OCI-LY7 (cell line): ENCODE results near the gene MBD3L2. TPM values are rescaled to one million over a fixed set of nuclear protein-coding genes. Genes with fewer than 3 reads are reported as not detected.

ENCODE experiments used
- BruUV-seq: library from RNA; stranded (reverse); fragments of 400-500 nt; replicated peaks from 2 replicates; lab custom pipeline; 2021; lab: Mats Ljungman, UMichigan
- CTCF ChIA-PET: fragments of 300-600 bp; sonication (Branson Sonifier 250); formaldehyde crosslinking; loops from one replicate; lab custom pipeline; 2022; ENCODE audit warnings: antibody characterized with exemption; ENCODE audit not compliant: unreplicated experiment; lab: Charles Lee
- POLR2A ChIA-PET: fragments of 300-600 bp; sonication (Branson Sonifier 250); formaldehyde crosslinking; loops from one replicate; lab custom pipeline; 2022; ENCODE audit warnings: antibody characterized with exemption; lab: Charles Lee
- DNase-seq: peaks from one replicate; pipeline ENCODE4 v3.0.0-alpha.2; 2015; ENCODE audit warnings: low spot score
- H2AFZ ChIP-seq: fragments of 200-600 bp; sonication (generic), shearing (Covaris generic); 2 replicates; pipeline ENCODE4 v1.6.1; 2014; ENCODE audit warnings: mild to moderate bottlenecking, antibody characterized with exemption, low read length, moderate library complexity
- H3K27ac ChIP-seq: fragments of 200-600 bp; sonication (generic); 2 replicates; pipeline ENCODE4 v1.5.1; 2014; ENCODE audit warnings: mixed run types, low read depth, mild to moderate bottlenecking, moderate library complexity, low read length, inconsistent platforms; ENCODE audit not compliant: poor library complexity, severe bottlenecking
- H3K36me3 ChIP-seq: fragments of 200-600 bp; sonication (generic); 2 replicates; pipeline ENCODE4 v1.6.1; 2014; ENCODE audit warnings: mild to moderate bottlenecking, antibody characterized with exemption, low read length, moderate library complexity, mixed read lengths; ENCODE audit not compliant: insufficient read depth
- H3K4me1 ChIP-seq: fragments of 200-600 bp; sonication (generic); 2 replicates; pipeline ENCODE4 v1.5.1; 2014; ENCODE audit warnings: mild to moderate bottlenecking, low read length; ENCODE audit not compliant: insufficient read depth, poor library complexity, severe bottlenecking
- H3K4me2 ChIP-seq: fragments of 200-600 bp; sonication (generic); 2 replicates; pipeline ENCODE4 v1.6.1; 2014; ENCODE audit warnings: mild to moderate bottlenecking, low read length
- H3K4me3 ChIP-seq: fragments of 200-600 bp; sonication (generic); 2 replicates; pipeline ENCODE4 v1.5.1; 2014; ENCODE audit warnings: mild to moderate bottlenecking, low read depth, low read length; ENCODE audit not compliant: poor library complexity, severe bottlenecking
- H3K79me2 ChIP-seq: fragments of 200-600 bp; sonication (generic); 2 replicates; pipeline ENCODE4 v1.6.1; 2016; ENCODE audit warnings: low read depth, mild to moderate bottlenecking, low read length, moderate library complexity, mixed read lengths; ENCODE audit not compliant: insufficient read depth
- H3K9me2 ChIP-seq: fragments of 200-600 bp; sonication (generic); 2 replicates; pipeline ENCODE4 v1.6.1; 2016; ENCODE audit warnings: mild to moderate bottlenecking, low read length, mixed read lengths; ENCODE audit not compliant: insufficient read depth
- H3K9me3 ChIP-seq: fragments of 200-600 bp; sonication (generic); 2 replicates; pipeline ENCODE4 v1.6.1; 2014; ENCODE audit warnings: mild to moderate bottlenecking, mixed run types, low read length, mixed read lengths
- H4K20me1 ChIP-seq: fragments of 200-600 bp; sonication (generic); 2 replicates; pipeline ENCODE4 v1.6.1; 2014; ENCODE audit warnings: mild to moderate bottlenecking, antibody characterized with exemption, low read length, moderate library complexity, mixed read lengths; ENCODE audit not compliant: insufficient read depth
- EZH2phosphoT487 ChIP-seq: fragments of 200-600 bp; sonication (generic); IDR thresholded peaks from 2 replicates; pipeline ENCODE4 v1.6.1; 2018; ENCODE audit warnings: low read depth, borderline replicate concordance, mild to moderate bottlenecking, mixed run types, antibody characterized with exemption, low read length, moderate library complexity, mixed read lengths
- intact Hi-C: fragments of 100-400 bp; cut with micrococcal nuclease; formaldehyde crosslinking; loops from one replicate; pipeline ENCODE4 v1.10.0; 2022; ENCODE audit not compliant: unreplicated experiment
- total RNA-seq, 2 experiments: library from RNA; depleted of rRNA in 1 of 2; stranded (reverse); fragments of >200 nt in 1 of 2; shearing (Covaris generic) in 1 of 2; gene quantifications; 2 replicates each; pipeline ENCODE4 v1.2.3, GENCODE V29; 2014 to 2022
- TF ChIP-seq, protein P1 (sequence below): fragments of 200-600 bp; sonication (generic); conservative IDR thresholded peaks from 2 replicates; pipeline ENCODE4 v1.5.1; 2014; ENCODE audit warnings: mild to moderate bottlenecking, antibody characterized with exemption, low read length, moderate library complexity, mixed read lengths

The MBD3L2 gene
- total RNA-seq, 2 experiments from 2014 or later = not detected

- no TSS peak for BruUV-seq
- Histone ChIP-seq H3K9me3 (peaks cover 5% of the 10 kb centered on the region), H3K79me2 (peaks cover 19% of the 10 kb centered on the region), H2AFZ (no peak overlapping the region), H4K20me1 (no peaks in the 10 kb centered on the region), H3K27ac (no peak overlapping the region), H3K9me2 (no peaks in the 10 kb centered on the region), H3K4me2 (no peak overlapping the region), H3K36me3 (peaks cover 65% of the 10 kb centered on the region), H3K4me1 (peaks cover 16% of the 10 kb centered on the region), H3K4me3 (no peak overlapping the region)
- intact Hi-C loops = no loop called here
- ChIA-PET CTCF (no interaction called here), POLR2A (interaction anchor here (0.7 kb wide), 1 partner anchor 27 kb away, joined by 4 read pairs; no protein-coding TSS in a partner anchor)
- no peak for DNase-seq
- no peak for TF ChIP-seq EZH2phosphoT487
- TF ChIP-seq, protein P1, sequence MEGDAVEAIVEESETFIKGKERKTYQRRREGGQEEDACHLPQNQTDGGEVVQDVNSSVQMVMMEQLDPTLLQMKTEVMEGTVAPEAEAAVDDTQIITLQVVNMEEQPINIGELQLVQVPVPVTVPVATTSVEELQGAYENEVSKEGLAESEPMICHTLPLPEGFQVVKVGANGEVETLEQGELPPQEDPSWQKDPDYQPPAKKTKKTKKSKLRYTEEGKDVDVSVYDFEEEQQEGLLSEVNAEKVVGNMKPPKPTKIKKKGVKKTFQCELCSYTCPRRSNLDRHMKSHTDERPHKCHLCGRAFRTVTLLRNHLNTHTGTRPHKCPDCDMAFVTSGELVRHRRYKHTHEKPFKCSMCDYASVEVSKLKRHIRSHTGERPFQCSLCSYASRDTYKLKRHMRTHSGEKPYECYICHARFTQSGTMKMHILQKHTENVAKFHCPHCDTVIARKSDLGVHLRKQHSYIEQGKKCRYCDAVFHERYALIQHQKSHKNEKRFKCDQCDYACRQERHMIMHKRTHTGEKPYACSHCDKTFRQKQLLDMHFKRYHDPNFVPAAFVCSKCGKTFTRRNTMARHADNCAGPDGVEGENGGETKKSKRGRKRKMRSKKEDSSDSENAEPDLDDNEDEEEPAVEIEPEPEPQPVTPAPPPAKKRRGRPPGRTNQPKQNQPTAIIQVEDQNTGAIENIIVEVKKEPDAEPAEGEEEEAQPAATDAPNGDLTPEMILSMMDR = no peak
Observed at GRCh38 chr19:7072541-7072940, 23.4 kb downstream of the MBD3L2 start.

GRCh38 chr19:7074705-7075282 lies 25.7 kb downstream of the MBD3L2 start:
- ChIA-PET CTCF (no interaction called here), POLR2A (no interaction called here)
- Histone ChIP-seq H4K20me1 (no peaks in the 10 kb centered on the region), H3K4me1 (peaks cover 9% of the 10 kb centered on the region), H3K79me2 (peaks cover 17% of the 10 kb centered on the region), H2AFZ (no peak overlapping the region), H3K36me3 (peaks cover 87% of the 10 kb centered on the region), H3K4me2 (no peak overlapping the region), H3K9me3 (peaks cover 25% of the 10 kb centered on the region), H3K27ac (no peak overlapping the region), H3K4me3 (no peak overlapping the region), H3K9me2 (no peaks in the 10 kb centered on the region)
- no peak for DNase-seq
- intact Hi-C loops = no loop called here
- no TSS peak for BruUV-seq
- no peak for TF ChIP-seq EZH2phosphoT487
- TF ChIP-seq, protein P1 = no peak

GRCh38 chr19:7076151-7076550 lies 27.0 kb downstream of the MBD3L2 start:
- Histone ChIP-seq H3K4me2 (no peak overlapping the region), H3K79me2 (peaks cover 3% of the 10 kb centered on the region; the same call in 1 of the 2 replicates), H3K9me3 (peaks cover 37% of the 10 kb centered on the region), H3K36me3 (peaks cover 94% of the 10 kb centered on the region), H3K9me2 (no peaks in the 10 kb centered on the region), H4K20me1 (no peaks in the 10 kb centered on the region), H3K27ac (no peak overlapping the region), H3K4me3 (no peak overlapping the region), H2AFZ (no peak overlapping the region), H3K4me1 (no peaks in the 10 kb centered on the region)
- intact Hi-C loops = no loop called here
- ChIA-PET CTCF (no interaction called here), POLR2A (no interaction called here)
- DNase-seq = no peak
- BruUV-seq = no TSS peak
- no peak for TF ChIP-seq EZH2phosphoT487
- TF ChIP-seq, protein P1 = no peak
